ENCODE data around the gene SRGAP3.

Gene SRGAP3

DNA sequence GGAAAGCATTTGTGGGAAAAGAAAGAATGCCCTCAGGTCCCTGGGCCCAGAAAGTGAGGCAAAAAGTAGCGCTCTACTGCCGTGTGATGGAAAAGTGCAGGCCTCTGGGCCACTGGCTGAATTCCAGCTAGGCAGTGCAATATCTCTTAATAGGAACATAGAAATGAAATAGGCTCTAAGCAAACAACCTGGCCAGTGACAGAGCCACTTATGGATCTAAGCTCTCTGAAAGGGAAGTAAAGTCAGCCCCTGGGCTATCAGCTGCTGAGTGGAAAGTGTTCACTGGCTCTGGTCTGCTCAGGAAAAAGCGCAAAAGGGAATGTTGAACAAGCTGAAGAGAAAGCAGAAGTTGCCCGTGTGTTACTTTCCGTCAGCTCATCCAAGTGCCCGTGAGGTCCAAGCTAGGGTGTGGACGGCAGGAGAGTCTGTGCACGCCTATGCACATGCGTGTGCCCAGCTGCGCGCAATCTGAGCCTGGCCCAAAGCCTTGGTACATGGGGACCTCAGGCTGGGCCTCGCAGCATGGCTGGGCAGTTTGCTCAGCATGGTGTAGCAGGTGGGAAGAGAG lies 212.2 kb downstream of the SRGAP3 start:
- no peak for DNase-seq

DNA sequence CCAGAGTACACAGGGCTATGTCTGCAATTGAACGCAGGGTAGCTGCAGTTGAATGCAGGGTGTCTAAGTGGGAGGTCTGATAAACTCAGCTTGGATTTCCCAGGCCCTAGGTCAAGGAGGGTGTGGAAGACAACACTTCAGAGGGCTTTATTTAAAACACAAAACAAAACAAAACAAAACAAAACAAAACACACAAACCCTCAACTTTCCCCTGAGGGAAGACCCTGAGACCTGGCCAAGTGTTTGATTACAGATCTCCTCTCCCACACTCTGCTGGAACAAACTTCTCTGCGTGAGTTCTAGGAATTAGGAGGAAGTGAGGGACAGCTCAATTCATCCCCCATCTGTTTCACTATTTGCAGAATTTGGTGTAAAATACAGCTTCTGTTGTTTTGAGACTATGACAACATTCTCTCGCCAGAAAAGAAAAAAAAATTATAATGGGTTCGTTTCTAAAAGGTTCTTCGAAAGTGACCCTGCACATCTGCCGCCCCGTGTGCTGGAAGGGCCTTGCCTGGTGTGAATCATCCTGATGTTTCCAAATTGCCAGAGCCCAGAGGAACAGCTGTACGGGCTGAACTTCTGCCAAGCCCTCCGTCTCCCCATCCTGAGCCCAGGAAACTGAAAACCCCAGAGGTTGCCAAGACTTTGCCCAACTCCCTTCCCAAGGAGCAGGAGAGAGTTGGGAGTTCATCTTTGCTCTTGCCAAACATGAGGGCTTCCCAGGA lies 212.9 kb downstream of the SRGAP3 start:
- DNase-seq: no peak

DNA sequence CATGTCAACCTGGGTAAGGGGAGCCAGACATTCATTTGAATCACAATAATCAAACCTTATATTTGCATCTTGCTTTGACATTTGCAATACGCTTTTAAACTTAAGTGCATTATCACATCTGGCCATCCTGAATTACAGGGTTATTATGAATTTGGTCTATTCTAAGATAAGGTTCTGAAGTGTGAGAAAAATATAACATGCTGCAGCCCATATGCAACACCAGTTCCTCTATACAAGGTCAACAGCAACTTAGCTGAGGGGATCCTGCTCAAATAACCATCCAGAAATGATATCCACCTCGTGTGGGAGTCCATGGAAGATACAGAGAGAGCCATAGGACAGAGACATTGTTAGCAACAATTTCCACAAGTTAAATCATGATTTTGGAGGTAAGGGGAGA lies 213.5 kb downstream of the SRGAP3 start:
- no peak for DNase-seq

DNA sequence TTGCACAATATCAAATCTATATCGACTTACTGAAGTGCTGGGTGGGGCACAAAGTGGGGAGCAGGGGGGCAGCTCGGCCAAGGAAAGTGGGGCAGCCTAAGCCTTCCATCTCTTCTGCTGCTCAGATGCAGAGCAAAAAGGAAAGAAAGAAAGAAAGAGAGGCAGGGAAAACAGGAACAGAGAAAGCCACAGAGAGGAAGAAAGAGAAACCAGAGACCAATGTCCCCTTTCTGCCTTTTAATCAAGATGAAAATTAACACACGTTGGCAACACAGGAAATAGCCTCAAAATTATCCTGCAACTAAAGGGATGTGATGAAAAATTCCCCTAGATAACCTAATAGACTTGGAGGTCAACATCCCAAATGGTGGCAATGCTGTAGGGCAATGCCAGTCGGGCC lies 214.0 kb downstream of the SRGAP3 start:
- DNase-seq: no peak

DNA sequence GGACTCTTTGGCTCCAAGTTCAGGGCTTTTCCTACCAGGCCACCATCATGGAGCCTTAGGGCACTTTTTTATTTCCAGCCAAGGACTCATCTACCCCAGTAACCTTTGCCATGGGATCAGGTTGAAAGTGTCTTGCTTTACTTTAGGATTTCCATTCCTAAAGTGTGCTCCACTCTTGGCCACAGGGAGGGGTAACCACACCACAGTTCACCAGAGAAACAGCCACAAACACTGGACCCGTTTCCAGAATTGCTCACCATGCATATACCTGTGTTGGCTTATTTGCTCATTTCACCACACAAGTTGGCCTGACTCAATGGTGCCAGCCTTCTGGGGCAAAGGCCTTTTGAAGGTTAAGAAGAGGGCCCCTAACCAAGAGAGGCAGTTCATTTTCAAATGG lies 215.6 kb downstream of the SRGAP3 start:
- DNase-seq: no peak

DNA sequence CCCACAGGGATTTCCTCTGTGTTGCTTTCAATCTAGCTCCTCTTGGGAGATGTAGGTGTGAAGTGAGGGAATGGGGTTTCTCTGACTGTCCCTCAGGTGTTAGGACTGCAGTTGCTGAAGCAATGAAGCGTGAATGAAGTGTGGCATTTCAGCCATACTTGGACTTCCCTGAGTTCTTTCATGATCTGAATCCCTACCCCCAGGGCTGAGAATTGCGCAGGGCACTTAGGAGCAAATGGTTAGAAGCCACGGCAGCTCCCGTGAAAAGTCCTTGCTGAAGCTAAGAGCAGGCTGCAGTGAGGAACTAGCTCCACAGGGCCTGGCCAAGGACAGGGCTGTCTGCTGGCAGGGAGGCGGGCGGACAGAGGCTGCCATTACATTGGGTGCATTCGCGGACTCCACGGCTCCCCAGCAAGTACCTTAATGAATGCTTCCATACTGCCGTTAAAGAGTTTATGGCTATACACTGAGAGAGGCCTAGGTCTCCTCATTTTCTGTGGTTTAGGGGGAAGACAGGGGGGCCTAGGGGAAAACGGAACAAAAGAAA lies 217.1 kb downstream of the SRGAP3 start:
- no peak for DNase-seq

DNA sequence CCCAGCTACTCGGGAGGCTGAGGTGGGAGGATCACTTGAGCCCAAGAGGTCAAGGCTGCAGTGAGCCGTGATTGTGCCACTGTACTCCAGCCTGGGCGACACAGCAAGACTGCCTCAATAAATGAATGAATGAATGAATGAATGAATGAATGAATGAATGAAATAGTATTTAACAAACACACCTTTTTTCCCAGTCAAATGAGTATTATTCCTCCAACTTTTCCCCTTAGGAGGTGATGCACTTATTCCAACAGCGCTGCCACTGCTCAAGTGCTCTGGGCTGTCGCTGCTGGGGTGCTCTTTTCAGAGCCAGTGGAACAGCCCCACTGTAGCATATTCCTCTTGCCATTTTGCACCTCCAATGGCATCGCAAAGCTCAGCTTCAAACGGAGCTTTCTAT lies 219.4 kb downstream of the SRGAP3 start:
- no peak for DNase-seq

DNA sequence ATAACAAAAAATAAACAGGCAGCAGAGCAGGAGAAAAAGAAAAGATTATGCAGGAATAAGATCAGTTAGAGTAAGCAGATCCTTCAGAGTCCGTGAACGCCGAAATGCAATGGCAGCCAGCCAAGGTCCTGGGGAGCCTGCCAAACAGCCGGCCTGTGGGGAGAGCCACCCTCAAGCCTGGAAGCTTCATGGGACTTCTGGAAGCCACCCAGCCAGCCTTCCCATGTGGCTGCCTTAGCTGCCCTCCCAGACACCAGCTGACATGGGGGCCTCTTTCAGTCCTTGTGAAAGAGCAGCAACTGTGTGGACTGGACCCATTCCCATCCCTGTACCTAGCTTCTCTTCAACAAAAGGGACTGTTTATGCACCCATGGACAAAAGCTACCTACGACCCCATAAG lies 221.3 kb downstream of the SRGAP3 start:
- no peak for DNase-seq

DNA sequence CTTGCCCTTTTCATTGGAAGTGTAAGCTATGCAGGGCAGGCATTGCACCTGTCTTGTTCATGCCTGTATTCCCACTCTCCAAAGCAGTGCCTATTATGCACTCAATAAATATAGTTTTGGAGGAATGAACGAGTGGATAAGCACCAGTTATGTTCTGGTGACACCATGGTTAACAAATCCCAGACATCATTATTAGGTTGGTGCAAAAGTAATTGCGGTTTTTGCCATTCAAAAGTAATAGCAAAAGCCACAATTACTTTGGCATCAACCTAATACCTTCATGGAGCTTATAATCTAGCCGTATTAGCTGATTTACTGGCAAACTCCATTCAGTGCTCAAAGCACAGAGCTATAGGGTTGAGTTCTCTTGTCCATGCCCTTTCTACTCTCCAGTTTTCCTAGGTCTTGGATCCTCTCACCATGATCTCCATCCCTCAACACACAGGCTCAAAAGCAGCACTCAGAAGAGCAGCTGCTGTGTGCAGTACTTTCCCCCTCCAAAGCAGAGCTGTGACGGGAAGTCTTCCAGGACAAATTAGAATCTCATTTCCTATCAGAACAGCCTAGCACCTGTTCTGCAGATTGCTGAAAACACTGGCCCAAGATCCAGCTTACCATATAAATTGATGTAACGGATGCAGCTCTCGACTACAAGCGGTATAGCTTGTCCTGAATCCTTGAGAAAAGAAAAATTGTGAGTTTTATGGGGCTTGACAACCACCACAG lies 223.0 kb downstream of the SRGAP3 start:
- peak; percentile 9 to 94 for DNase-seq

DNA sequence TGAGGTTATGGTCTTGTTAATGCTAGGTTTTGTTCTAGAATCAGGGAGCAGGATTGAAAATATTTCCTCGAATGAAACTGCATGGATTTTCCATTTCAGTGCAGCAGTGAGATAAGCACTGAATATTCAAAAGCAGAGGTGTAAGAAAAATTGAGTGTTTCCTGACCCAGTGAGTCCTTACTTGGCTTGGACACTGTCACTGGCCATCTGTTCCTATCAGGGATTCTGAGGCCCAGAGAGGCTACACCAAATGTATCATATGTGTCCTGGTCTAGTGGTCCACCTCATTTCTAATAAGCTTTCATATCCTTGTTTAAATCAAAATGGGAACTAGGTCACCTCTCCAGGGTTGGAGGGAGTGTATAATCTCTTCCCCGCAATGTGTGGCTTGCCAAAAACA lies 225.1 kb downstream of the SRGAP3 start:
- DNase-seq: peak; percentile 51 to 72

DNA sequence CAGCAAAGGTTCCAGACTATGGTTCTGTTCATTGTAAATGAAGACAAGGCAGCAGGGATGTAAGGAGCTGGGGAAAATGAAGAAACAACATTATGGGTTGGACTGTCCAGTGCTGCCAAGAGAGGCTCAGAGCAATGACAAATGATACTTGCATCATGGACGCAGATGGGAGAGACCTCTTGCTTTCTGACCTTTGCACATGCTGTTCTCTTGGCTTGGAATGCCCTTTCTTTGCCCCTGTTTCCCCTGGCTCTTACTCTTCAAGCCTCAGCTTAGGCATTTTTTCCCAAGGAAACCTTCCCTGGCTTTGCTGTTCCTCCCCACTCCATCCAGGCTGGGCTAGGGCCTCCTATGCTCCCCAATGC lies 226.2 kb downstream of the SRGAP3 start:
- DNase-seq: no peak

DNA sequence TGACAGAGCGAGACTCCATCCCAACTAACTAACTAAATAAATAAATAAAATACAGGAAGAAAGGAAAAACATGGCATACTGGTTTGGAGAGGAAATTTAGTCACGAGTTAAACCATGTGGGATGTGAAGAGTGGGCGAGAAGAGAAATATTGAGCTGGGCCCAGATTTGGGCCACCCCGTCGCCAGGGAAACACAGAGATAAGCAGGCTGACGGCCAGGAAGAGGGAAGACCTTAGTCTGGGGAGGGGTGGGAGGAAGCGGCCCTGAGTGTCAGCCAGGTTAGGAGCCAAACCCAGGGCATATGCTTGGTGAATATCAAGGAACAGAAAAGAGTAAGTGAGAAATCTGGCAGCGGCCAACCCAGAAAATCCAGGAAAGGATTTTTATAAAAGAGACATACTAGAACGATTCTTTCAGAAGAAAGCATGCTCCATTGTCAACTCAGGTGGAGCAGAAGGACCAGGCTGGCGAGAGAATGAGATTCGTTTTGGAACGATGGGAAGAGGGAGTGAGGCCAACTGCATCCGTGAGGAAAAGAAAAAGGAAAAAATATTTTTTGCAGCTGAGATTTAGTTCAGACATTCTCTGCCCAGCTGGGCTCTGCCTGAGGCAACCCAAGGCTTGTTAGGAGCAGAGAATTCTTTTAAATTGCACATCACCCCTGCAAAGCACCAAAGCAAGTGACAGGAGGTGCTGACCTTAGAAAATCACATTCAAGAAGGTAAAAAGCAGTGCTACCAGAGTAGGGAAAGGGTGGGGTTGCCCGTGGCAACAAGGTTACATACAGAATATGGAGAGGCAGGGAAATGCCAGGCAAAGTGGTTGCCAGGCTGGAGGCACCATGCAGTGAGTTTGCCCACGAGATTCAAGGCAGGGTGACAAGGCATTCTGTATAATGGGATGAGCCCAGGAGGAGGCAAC lies 226.9 kb downstream of the SRGAP3 start:
- peak in 1 of 2 experiments; percentile 25 for DNase-seq

DNA sequence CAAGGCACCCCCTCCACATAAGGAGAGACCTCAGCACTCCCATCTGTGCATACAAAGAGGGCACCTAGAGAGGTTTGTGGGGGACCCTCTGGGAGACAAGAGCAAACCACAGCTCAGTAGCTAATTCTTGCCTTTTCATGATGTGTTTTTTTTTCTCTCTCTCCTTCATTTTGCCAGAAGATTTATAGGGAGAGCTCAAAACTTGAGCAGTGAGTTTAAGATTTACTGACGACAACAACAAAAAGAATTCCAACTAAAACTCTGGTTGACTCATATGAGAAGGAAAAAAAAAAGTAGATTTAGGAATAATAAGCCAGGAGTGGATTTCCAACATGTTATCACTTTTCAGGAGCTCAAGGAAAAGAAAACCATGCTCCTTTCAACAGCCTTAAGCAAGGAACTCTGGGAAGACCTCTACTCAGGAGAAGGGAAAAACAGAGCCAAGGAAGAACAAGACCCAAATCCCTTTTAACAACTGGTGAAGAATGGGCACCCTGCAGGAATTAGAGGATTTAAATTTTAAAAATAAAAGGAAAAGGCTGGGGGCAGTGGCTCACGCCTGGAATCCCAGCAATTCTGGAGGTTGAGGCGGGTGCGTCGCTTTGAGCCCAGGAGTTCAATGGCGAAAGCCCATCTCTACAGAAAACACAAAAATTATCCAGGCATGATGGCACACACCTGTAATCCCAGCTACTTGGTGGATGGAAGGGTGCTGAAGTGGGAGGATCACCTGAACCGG lies 228.0 kb downstream of the SRGAP3 start:
- DNase-seq: no peak

DNA sequence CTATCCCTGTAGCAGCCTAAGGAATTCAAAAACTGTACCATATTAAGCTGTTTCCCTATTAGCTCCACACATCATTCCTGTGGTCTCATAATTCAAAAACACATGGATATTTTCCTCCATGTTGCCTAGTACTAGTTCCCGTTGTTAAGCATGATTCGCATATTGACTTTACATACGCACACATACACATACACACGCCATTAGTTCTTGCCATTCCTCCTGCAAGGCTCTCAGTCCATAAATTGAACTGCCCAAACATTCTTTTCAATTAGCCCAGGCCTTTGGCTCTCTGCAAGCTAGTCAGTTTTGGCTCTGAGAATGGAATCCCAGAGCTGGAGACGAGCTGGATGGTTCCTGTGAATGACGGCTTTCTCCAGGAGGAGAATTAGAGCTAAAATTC lies 229.0 kb downstream of the SRGAP3 start:
- no peak for DNase-seq

DNA sequence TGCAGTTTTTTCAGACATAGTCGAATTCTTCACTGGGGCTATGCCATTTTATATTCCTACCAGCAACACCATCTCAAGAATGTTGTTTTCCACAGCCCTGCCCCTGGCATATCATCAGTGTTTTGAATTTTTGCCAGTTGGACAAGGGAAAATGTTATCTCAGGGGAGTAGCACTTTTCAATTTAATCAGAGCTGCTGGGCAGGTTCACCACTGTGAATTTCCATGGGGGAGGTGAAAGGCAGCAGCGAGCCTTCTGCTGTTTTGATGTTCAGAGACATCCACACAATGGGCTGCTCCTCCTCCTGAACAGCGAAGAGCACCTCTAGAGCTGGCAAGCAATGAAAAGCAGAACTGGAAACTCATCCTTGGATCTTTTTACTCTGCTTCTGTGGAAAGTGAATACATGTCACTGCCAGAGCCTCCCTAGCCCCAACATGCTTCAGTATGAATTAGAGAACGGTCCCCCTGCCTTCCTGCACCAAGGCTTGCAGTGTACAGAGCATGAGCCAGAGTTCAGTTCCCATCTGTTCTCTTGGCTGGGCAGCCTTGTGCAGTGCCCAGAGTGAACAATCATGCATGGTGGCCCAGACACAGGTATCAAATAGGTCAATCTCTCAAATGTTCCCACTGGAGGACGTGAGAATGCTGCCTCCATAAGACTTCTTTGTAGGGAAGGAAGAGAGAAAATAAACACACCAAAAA lies 230.0 kb downstream of the SRGAP3 start:
- DNase-seq: peak; percentile 56 to 83

DNA sequence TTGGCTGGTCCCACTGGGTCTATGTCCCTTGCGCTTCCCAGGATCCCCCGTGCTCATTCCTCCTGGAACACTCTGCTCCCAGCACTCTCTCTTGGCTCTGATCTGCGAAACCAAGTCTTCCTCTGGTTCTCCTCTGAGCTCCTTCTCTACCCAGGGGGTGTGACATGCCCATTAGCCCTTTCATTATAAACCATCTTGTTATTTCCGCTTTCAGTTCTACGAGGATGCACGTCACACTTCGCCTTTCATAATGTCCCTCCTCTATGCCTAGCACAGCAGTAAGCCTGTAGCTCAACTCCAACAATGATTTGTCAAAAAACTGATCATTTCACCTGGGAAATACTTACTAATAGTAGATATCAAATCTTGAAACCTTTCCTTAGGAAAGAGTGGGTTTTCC lies 234.2 kb downstream of the SRGAP3 start:
- no peak for DNase-seq

DNA sequence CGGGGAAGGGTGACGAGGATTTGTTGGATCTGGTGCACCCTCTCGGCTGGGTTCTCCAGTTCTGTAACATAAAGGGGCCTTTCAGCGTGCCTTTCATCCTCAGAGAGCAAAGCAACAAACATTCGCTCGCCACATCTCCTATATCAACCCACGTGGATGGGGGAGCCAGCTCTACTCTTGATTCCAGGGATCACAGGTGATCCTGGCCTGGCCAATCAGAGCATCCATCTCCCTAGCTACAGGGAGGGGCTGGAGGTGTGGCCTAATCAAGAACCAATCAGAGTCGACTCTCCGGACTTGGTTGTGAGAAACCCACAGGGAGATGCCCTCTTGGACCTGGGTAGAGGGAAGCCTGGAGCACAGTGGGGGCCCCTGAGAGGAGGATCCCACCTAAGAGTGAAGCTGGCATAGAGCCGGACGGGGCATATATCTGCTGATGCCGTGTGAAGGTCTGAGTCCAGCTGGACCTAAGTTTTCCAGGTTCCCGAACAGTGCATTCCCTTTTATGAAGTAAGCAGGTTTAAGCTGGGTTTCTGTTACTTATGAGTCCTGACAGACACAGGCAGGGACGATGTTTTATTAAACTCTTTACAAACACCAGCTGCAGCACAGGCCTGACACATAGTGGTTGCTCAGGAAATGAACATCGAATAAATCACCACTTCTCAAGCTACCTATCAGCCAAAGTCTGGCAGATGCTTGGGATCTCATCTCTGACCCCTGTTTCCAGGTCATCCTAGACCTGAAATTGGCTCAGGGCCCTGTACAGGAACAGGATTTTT lies 235.5 kb downstream of the SRGAP3 start:
- DNase-seq: no peak

DNA sequence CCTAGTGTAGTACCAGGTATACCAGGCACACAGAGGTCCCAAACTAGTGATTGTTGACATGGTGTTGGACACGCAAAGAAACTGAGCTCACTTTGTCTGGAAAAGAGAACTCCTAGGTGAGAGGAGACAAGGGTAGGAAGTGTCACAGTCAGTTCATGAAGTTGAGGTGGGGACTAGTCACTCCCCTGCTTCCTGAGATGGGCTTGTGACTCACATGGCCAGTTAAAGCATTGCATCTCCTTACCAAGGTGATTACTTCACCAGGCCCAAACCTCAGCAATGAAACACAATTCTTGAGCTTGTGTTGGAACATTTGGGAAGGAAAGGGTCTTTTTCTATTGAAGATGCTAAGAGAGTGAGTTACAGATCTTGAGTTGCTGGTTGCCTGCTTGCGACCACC lies 236.9 kb downstream of the SRGAP3 start:
- DNase-seq: no peak

DNA sequence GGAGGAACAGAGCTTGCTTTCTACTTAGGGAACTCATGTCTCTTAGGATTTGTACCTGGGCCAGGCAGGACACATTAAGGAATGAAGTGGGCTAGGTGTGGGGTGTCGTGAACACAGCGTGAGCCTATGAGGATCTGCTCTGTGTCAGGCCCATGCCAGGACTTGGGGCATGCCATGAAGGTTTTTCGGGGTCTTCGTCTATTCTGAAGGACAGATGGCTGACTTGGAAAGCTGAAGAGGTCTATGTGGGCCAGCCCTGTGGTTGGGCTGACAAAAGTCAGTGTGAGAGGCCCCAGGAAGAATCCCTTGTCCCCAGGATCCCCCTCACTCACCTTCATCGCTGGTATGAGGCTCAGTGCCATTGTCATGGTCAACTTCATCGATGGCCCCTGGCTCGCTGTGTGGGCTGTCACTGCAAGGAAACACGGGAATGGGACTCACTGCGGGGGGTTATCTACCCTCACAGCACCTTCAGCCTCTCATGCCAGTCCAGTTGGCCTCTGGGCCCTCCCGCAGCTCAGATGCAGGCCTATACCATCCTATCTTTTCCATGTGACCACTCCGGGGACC lies 239.4 kb downstream of the SRGAP3 start:
- no peak for DNase-seq

DNA sequence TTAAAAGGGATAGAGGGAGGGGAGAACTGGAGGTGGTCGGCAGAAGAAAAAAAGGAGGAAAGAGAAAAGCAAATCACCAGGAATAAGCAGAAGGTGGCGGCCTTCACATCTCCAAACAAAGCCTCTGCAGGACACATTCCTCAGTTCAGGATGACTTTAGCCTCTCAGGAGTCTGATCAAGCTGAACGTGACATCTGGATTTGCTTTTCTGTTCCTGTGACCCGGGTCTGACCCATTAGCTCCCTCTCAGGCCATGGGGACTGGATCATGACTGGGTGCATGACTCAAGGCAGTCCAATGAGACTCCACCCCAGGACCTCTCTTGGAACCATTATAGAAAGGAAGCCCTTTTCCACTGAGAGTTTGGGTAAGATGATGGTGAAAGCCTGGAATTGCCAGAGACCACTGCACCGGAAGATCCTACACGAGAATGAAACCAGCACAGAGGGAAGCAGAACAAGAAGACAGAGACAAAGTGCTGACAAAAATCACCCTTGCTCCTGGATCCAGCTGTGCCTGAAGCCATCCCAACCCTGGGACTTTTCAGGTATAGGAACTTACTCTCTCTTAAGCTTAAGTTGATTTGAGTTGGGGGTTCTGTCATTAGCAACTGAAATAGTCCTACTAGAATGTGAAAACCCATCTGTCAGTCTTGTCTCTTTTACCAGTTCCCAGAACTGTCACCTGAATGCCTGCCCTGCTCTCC lies 240.7 kb downstream of the SRGAP3 start:
- DNase-seq: no peak

Data from cerebellar nuclear complex (tissue), 1 donor.